ENCODE results near the gene HDAC9.

The HDAC9 gene

GRCh38 chr7:18546576-18546975, 51.0 kb downstream of the HDAC9 start:
- TF ChIP-seq POLR2AphosphoS5 (IDR thresholded peaks at IDR 0.05; ENCODE audit: low read depth, low read length) = no peak
- TF ChIP-seq REST (IDR thresholded peaks at IDR 0.05; ENCODE audit: insufficient read depth in 1 of 2, low read depth in 2 of 2, low read length in 2 of 2) = no peak
- no peak for TF ChIP-seq FOXP2 (optimal IDR thresholded peaks at IDR 0.05; ENCODE audit: borderline replicate concordance, extremely low read depth, extremely low read length, insufficient read depth)
- no peak for TF ChIP-seq TAF1 (IDR thresholded peaks at IDR 0.05; ENCODE audit: borderline replicate concordance, insufficient read depth, low read length)
- no peak for TF ChIP-seq SIN3A (IDR thresholded peaks at IDR 0.05; ENCODE audit: borderline replicate concordance, insufficient read depth, low read length)

- TF ChIP-seq SIN3A (IDR thresholded peaks at IDR 0.05; ENCODE audit: borderline replicate concordance, insufficient read depth, low read length) = no peak
Measured at GRCh38 chr7:18547509-18548187, 52.1 kb downstream of the HDAC9 start.

- no peak for TF ChIP-seq REST (IDR thresholded peaks at IDR 0.05; ENCODE audit: insufficient read depth in 1 of 2, low read depth in 2 of 2, low read length in 2 of 2)
- TF ChIP-seq SIN3A (IDR thresholded peaks at IDR 0.05; ENCODE audit: borderline replicate concordance, insufficient read depth, low read length) = no peak
- no peak for TF ChIP-seq POLR2AphosphoS5 (IDR thresholded peaks at IDR 0.05; ENCODE audit: low read depth, low read length)
- no peak for TF ChIP-seq TAF1 (IDR thresholded peaks at IDR 0.05; ENCODE audit: borderline replicate concordance, insufficient read depth, low read length)
- no peak for TF ChIP-seq FOXP2 (optimal IDR thresholded peaks at IDR 0.05; ENCODE audit: borderline replicate concordance, extremely low read depth, extremely low read length, insufficient read depth)
Measured at GRCh38 chr7:18548534-18548933, 53.0 kb downstream of the HDAC9 start.

- TF ChIP-seq FOXP2 (optimal IDR thresholded peaks at IDR 0.05; ENCODE audit: borderline replicate concordance, extremely low read depth, extremely low read length, insufficient read depth) (no peak), SIN3A (IDR thresholded peaks at IDR 0.05; ENCODE audit: borderline replicate concordance, insufficient read depth, low read length) (no peak), TAF1 (IDR thresholded peaks at IDR 0.05; ENCODE audit: borderline replicate concordance, insufficient read depth, low read length) (no peak), REST (IDR thresholded peaks at IDR 0.05; ENCODE audit: insufficient read depth in 1 of 2, low read depth in 2 of 2, low read length in 2 of 2) (no peak), POLR2AphosphoS5 (IDR thresholded peaks at IDR 0.05; ENCODE audit: low read depth, low read length) (no peak)
Measured at GRCh38 chr7:18550574-18550973, 55.0 kb downstream of the HDAC9 start.

- TF ChIP-seq POLR2AphosphoS5 (IDR thresholded peaks at IDR 0.05; ENCODE audit: low read depth, low read length) (no peak), SIN3A (IDR thresholded peaks at IDR 0.05; ENCODE audit: borderline replicate concordance, insufficient read depth, low read length) (no peak), REST (IDR thresholded peaks at IDR 0.05; ENCODE audit: insufficient read depth in 1 of 2, low read depth in 2 of 2, low read length in 2 of 2) (no peak), TAF1 (IDR thresholded peaks at IDR 0.05; ENCODE audit: borderline replicate concordance, insufficient read depth, low read length) (no peak), FOXP2 (optimal IDR thresholded peaks at IDR 0.05; ENCODE audit: borderline replicate concordance, extremely low read depth, extremely low read length, insufficient read depth) (no peak)
Measured at GRCh38 chr7:18552316-18552916, 56.9 kb downstream of the HDAC9 start.

Measured in PFSK-1 (cell line).